H1 (cell line): ENCODE measurements around the gene LITAF.

ENCODE experiments used
- ATF3 ChIP-seq: IDR thresholded peaks from 2 replicates; pipeline ENCODE4 v1.6.1; 2011; ENCODE audit warnings: low read depth, mild to moderate bottlenecking, low read length; ENCODE audit not compliant: insufficient read depth
- BRCA1 ChIP-seq: IDR thresholded peaks from 2 replicates; pipeline ENCODE4 v1.6.1; 2012; ENCODE audit warnings: low read depth, low read length, improper control_type of control experiment
- CTCF ChIP-seq, 3 experiments: IDR thresholded peaks; 1 replicate in 2 of 3; 2 replicates in 1 of 3; pipeline versions ENCODE4 v1.5.1 to v1.6.1; 2011; ENCODE audit warnings: low read length in 3 of 3, mild to moderate bottlenecking in 3 of 3, inconsistent platforms in 2 of 3, low read depth in 1 of 3, moderate library complexity in 1 of 3; ENCODE audit not compliant: insufficient read depth in 1 of 3; ENCODE audit errors: control extremely low read depth in 1 of 3
- EP300 ChIP-seq, 2 experiments: IDR thresholded peaks; 1 replicate in 1 of 2; 2 replicates in 1 of 2; pipeline ENCODE4 v1.6.1; 2011 to 2012; ENCODE audit warnings: low read depth in 2 of 2, low read length in 2 of 2, mild to moderate bottlenecking in 2 of 2, borderline replicate concordance in 1 of 2, inconsistent platforms in 1 of 2, moderate library complexity in 1 of 2
- EZH2 ChIP-seq: fragments of 200-600 bp; sonication (generic); IDR thresholded peaks from 2 replicates; pipeline ENCODE4 v1.7.1; 2012; ENCODE audit warnings: low read depth, mild to moderate bottlenecking, moderate library complexity, low read length, inconsistent platforms; ENCODE audit not compliant: severe bottlenecking
- GTF2F1 ChIP-seq: IDR thresholded peaks from 2 replicates; pipeline ENCODE4 v1.6.1; 2012; ENCODE audit warnings: low read depth, low read length, improper control_type of control experiment, borderline replicate concordance
- MAX ChIP-seq: IDR thresholded peaks from 2 replicates; pipeline ENCODE4 v1.6.1; 2012; ENCODE audit warnings: inconsistent platforms
- USF2 ChIP-seq: IDR thresholded peaks from 2 replicates; pipeline ENCODE4 v1.6.1; 2011; ENCODE audit warnings: low read length, improper control_type of control experiment
- ZNF274 ChIP-seq: IDR thresholded peaks from 2 replicates; pipeline ENCODE4 v1.7.0; 2012; ENCODE audit warnings: low read length, borderline replicate concordance; ENCODE audit errors: extremely low read depth

GRCh38 chr16:11586378-11586855 lies 302 bp downstream of the LITAF start:
- TF ChIP-seq EZH2 = no peak
- TF ChIP-seq USF2 = no peak
- TF ChIP-seq ZNF274 = no peak
- no peak for TF ChIP-seq ATF3
- no peak for TF ChIP-seq BRCA1
- TF ChIP-seq CTCF (IDR thresholded peaks at IDR 0.05; ENCODE audit: control extremely low read depth in 1 of 3, insufficient read depth in 1 of 3, low read depth in 1 of 3, low read length in 3 of 3) = no peak
- TF ChIP-seq MAX = no peak
- no peak for TF ChIP-seq GTF2F1
- TF ChIP-seq EP300 (IDR thresholded peaks at IDR 0.05; ENCODE audit: borderline replicate concordance in 1 of 2, low read depth in 2 of 2, low read length in 2 of 2) = no peak
